Bronchial epithelial cell (primary cell): ENCODE data around the gene MAP2K4. TPM values are rescaled to one million over a fixed set of nuclear protein-coding genes. Genes with fewer than 3 reads are reported as not detected.

Experiments
- DNase-seq: peaks from one replicate; pipeline ENCODE4 v3.0.0-alpha.2; 2010; ENCODE audit warnings: low read depth
- FAIRE-seq: peaks from 2 replicates; lab custom pipeline; 2011; peaks lifted over from hg19 to GRCh38; lab: Jason Lieb, UNC
- H3K27me3 ChIP-seq: 2 replicates; pipeline ENCODE4 v1.5.1; 2011; ENCODE audit warnings: low read length; ENCODE audit not compliant: control insufficient read depth, insufficient read depth
- H3K36me3 ChIP-seq: 2 replicates; pipeline ENCODE4 v1.5.1; 2011; ENCODE audit warnings: low read length; ENCODE audit not compliant: control insufficient read depth, insufficient read depth
- H3K4me3 ChIP-seq: 2 replicates; pipeline ENCODE4 v1.5.1; 2011; ENCODE audit warnings: mild to moderate bottlenecking, low read depth, low read length, control low read depth
- CTCF ChIP-seq: IDR thresholded peaks from 2 replicates; pipeline ENCODE4 v1.5.1; 2011; ENCODE audit warnings: mild to moderate bottlenecking, moderate library complexity, low read length, control low read depth, inconsistent platforms; ENCODE audit not compliant: insufficient read depth, severe bottlenecking
- total RNA-seq: library from RNA; depleted of rRNA; stranded (reverse); fragments of >200 nt; gene quantifications from 2 replicates; pipeline ENCODE4 v1.2.1, GENCODE V29; 2014

The MAP2K4 gene
- total RNA-seq, 1 donor from 2014 or later, result 27.9 TPM

DNA sequence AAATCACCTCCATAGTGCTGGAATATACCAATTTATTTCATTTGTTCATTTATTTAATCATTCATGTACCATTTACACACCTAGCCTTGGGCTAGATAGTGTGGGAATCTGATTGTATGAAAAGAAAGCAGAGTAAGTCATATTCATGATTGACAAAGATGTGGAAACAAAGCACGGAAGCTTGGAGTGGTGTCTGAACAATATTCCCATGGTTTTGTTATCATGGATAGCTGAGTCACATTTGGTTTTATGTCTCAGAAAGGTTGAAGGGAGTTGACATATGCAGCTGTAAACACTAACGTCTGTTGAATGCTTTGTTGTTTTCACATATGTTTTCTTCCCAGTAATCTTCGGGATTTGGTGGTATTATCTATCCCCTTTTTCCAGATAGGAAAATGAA lies 76.6 kb downstream of the MAP2K4 start:
- no peak for TF ChIP-seq CTCF
- Histone ChIP-seq H3K4me3 (no peak overlapping the region), H3K27me3 (no peaks in the 10 kb centered on the region), H3K36me3 (peaks cover 3% of the 10 kb centered on the region)
- DNase-seq, result peak; percentile 67
- FAIRE-seq, result no peak

DNA sequence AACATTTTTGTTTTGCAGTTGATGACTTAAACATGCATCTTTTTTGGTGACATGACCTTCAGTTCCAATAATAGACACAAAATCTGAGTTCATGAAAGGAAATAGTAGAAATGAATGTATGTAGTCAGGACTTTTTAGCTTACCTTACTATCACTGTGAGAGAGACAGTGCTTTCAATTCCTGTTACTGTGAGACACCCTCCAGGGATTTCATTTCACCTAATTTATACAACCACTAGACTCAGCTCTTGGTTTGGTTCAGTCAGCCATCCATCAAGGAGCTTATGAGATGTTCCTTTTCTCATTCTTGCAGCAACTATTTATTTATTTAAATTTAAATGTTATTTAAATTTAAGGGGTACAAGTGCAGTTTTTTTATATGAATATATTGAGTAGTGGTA lies 77.9 kb downstream of the MAP2K4 start:
- Histone ChIP-seq H3K27me3 (no peaks in the 10 kb centered on the region), H3K36me3 (peaks cover 3% of the 10 kb centered on the region), H3K4me3 (no peak overlapping the region)
- no peak for TF ChIP-seq CTCF
- no peak for FAIRE-seq
- no peak for DNase-seq

GRCh38 chr17:12099412-12099811 lies 78.7 kb downstream of the MAP2K4 start:
- TF ChIP-seq CTCF, result no peak
- Histone ChIP-seq H3K27me3 (no peaks in the 10 kb centered on the region), H3K36me3 (peaks cover 3% of the 10 kb centered on the region), H3K4me3 (no peak overlapping the region)
- no peak for DNase-seq
- no peak for FAIRE-seq

GRCh38 chr17:12104831-12105230 lies 84.2 kb downstream of the MAP2K4 start:
- Histone ChIP-seq H3K36me3 (no peaks in the 10 kb centered on the region), H3K27me3 (no peaks in the 10 kb centered on the region), H3K4me3 (no peak overlapping the region)
- no peak for FAIRE-seq
- TF ChIP-seq CTCF, result no peak
- no peak for DNase-seq

- Histone ChIP-seq H3K27me3 (no peaks in the 10 kb centered on the region), H3K36me3 (no peaks in the 10 kb centered on the region), H3K4me3 (no peak overlapping the region)
- no peak for TF ChIP-seq CTCF
- FAIRE-seq (no peak), DNase-seq (peak; percentile 22)
Measured at GRCh38 chr17:12107905-12108304, 87.2 kb downstream of the MAP2K4 start.

DNA sequence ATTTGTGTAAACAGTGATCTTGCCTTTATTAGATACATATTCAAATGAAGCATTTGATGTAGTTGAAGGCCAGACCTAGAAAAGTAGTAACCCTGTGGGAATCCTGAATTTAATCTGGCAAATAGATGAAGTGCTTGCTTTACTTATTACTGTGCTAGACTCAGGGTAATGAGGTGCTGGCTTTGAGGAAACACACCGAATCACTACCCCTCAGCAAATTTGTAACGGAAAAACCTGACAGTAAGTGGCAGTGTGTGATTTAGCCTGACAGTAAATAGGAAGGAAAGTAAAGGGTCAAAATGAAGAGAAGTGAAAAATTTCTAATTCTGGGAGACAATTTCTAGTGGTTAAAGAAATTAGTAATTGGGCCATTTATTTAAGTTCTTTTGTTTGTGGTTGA lies 90.2 kb downstream of the MAP2K4 start:
- peaks cover 3% of the 10 kb centered on the region for H3K36me3 ChIP-seq
- no peak for DNase-seq
- TF ChIP-seq CTCF, result no peak
- no peak overlapping the region for H3K4me3 ChIP-seq
- no peaks in the 10 kb centered on the region for H3K27me3 ChIP-seq
- FAIRE-seq, result no peak
